GM12878 (cell line): Measurements from ENCODE around the gene KCNMB3. TPM values are rescaled to one million over a fixed set of nuclear protein-coding genes. Genes with fewer than 3 reads are reported as not detected.
"Not testable (repeated sequence)": the region's sequence is repeated elsewhere in the genome, so short reads cannot be mapped to it uniquely, and the experiment has no call there.

Source experiments
- ATAC-seq: fragments of 200-7000 bp; cut with Tn5 transposase; 3 replicates; pipeline ENCODE4 v1.9.1; 2020; ENCODE audit warnings: mild to moderate bottlenecking, moderate library complexity
- BruUV-seq: library from RNA; stranded (reverse); fragments of 400-500 nt; replicated peaks from 2 replicates; lab custom pipeline; 2021; lab: Mats Ljungman, UMichigan
- CTCF ChIA-PET: fragments of 300-600 bp; sonication (Branson Sonifier 250); formaldehyde crosslinking; extraction: SDS; loops from one replicate; lab custom pipeline; 2021; ENCODE audit warnings: inconsistent platforms; lab: Yijun Ruan, JAX
- POLR2A ChIA-PET: fragments of 350-600 bp; formaldehyde crosslinking; extraction: SDS; loops from one replicate; lab custom pipeline; 2021; ENCODE audit warnings: inconsistent platforms; lab: Charles Lee
- RAD21 ChIA-PET: fragments of 300-600 bp; sonication (Branson Sonifier 250); formaldehyde crosslinking; loops from one replicate; lab custom pipeline; 2023; ENCODE audit warnings: antibody characterized with exemption; ENCODE audit not compliant: unreplicated experiment; lab: Charles Lee
- SMC1A ChIA-PET: fragments of 300-600 bp; sonication (Branson Sonifier 250); formaldehyde crosslinking; loops from one replicate; lab custom pipeline; 2023; ENCODE audit not compliant: unreplicated experiment, uncharacterized antibody; lab: Charles Lee
- DNase-seq: peaks from one replicate; pipeline ENCODE4 v3.0.0-alpha.2; 2011; ENCODE audit warnings: low read depth, low spot score
- FAIRE-seq: peaks from 3 replicates; lab custom pipeline; 2011; peaks lifted over from hg19 to GRCh38; lab: Jason Lieb, UNC
- H2AFZ ChIP-seq: 2 replicates; pipeline ENCODE4 v1.6.0; 2011; ENCODE audit warnings: low read depth, low read length, control low read depth; ENCODE audit not compliant: control insufficient read depth
- H3K27ac ChIP-seq: 2 replicates; pipeline ENCODE4 v1.5.1; 2011; ENCODE audit warnings: control low read depth; ENCODE audit not compliant: control insufficient read depth, insufficient read depth
- H3K27me3 ChIP-seq, 2 experiments: replicated peaks in 1 of 2; 2 replicates each; pipeline versions ENCODE4 v1.6.0 to v1.6.1; 2011; ENCODE audit warnings: low read length in 1 of 2; ENCODE audit not compliant: control insufficient read depth in 2 of 2, insufficient read depth in 2 of 2
- H3K36me3 ChIP-seq, 2 experiments: 2 replicates each; pipeline ENCODE4 v1.5.1; 2011; ENCODE audit warnings: low read length in 1 of 2; ENCODE audit not compliant: control insufficient read depth in 2 of 2, insufficient read depth in 2 of 2
- H3K4me1 ChIP-seq: 2 replicates; pipeline ENCODE4 v1.6.1; 2011; ENCODE audit warnings: mild to moderate bottlenecking, low read length, moderate library complexity, mixed read lengths; ENCODE audit not compliant: control insufficient read depth, insufficient read depth
- H3K4me2 ChIP-seq: 2 replicates; pipeline ENCODE4 v1.6.0; 2011; ENCODE audit warnings: control low read depth; ENCODE audit not compliant: control insufficient read depth, insufficient read depth
- H3K4me3 ChIP-seq: fragments of 200-600 bp; sonication (generic); 2 replicates; pipeline ENCODE4 v1.5.1; 2016
- H3K79me2 ChIP-seq: 2 replicates; pipeline ENCODE4 v1.6.0; 2011; ENCODE audit warnings: low read length; ENCODE audit not compliant: control insufficient read depth, insufficient read depth
- H3K9ac ChIP-seq: 2 replicates; pipeline ENCODE4 v1.8.0; 2011; ENCODE audit warnings: low read length, control low read depth, mixed read lengths; ENCODE audit not compliant: control insufficient read depth, insufficient read depth
- H3K9me3 ChIP-seq: replicated peaks from 3 replicates; pipeline ENCODE4 v1.5.1; 2011; ENCODE audit warnings: mild to moderate bottlenecking, low read length; ENCODE audit not compliant: control insufficient read depth, insufficient read depth
- H4K20me1 ChIP-seq: 2 replicates; pipeline ENCODE4 v1.6.0; 2011; ENCODE audit not compliant: control insufficient read depth, insufficient read depth
- POLR2AphosphoS2 ChIP-seq: IDR thresholded peaks from 2 replicates; pipeline ENCODE4 v1.6.1; 2011; ENCODE audit warnings: low read depth, mild to moderate bottlenecking, low read length, improper control_type of control experiment, moderate library complexity
- WGBS: methylation state at CpG from one replicate; pipeline ENCODE4 v1.1.6; 2016; ENCODE audit warnings: low lambda C conversion rate; ENCODE audit not compliant: insufficient replicate concordance, insufficient coverage; ENCODE audit errors: missing lambda C conversion rate; 5-methylcytosine and 5-hydroxymethylcytosine counted together
- in situ Hi-C: fragments of 300-500 bp; cut with MboI; formaldehyde crosslinking; loops from 9 replicates; pipeline ENCODE4 v1.14.3; 2018; ENCODE audit warnings: mixed read lengths
- intact Hi-C: fragments of 100-400 bp; cut with micrococcal nuclease; formaldehyde crosslinking; loops from one replicate; pipeline ENCODE4 v1.14.2; 2022; ENCODE audit not compliant: unreplicated experiment
- polyA plus RNA-seq, 11 experiments: library from polyadenylated mRNA; depleted of rRNA in 4 of 11; unstranded in 6 of 11; stranded (reverse) in 5 of 11; fragments of >200 nt; fragmentation: Nextera tagmentation in 4 of 11; fragmentation: Illumina TruSeq in 1 of 11; extraction: Ambion mirVana in 4 of 11; extraction: Trizol in 1 of 11; gene quantifications; 1 replicate in 1 of 11; 2 replicates in 10 of 11; pipeline versions ENCODE4 v1.2.1 to v1.2.3, GENCODE V29; 2011 to 2016; ENCODE audit warnings: inconsistent platforms in 2 of 11, missing spikeins in 2 of 11, low read depth in 1 of 11
- total RNA-seq, 4 experiments: library from RNA; depleted of rRNA in 3 of 4; stranded (reverse); fragments of >200 nt in 3 of 4; fragmentation: Illumina TruSeq in 1 of 4; extraction: Trizol in 1 of 4; gene quantifications; 2 replicates each; pipeline versions ENCODE4 v1.2.1 to v1.2.3, GENCODE V29; 2013 to 2021
- TF ChIP-seq, protein P1 (sequence below): fragments of 150-350 bp; IDR thresholded peaks from 2 replicates; pipeline ENCODE4 v1.6.1; 2016; ENCODE audit warnings: low read depth, low read length

KCNMB3 gene
- total and polyA plus RNA-seq, 10 of the 15 experiments (the other 5 are each of a cell fraction or from before 2014, with no cell fraction given) = 0.20 to 4.6 (median 2.2) TPM

DNA sequence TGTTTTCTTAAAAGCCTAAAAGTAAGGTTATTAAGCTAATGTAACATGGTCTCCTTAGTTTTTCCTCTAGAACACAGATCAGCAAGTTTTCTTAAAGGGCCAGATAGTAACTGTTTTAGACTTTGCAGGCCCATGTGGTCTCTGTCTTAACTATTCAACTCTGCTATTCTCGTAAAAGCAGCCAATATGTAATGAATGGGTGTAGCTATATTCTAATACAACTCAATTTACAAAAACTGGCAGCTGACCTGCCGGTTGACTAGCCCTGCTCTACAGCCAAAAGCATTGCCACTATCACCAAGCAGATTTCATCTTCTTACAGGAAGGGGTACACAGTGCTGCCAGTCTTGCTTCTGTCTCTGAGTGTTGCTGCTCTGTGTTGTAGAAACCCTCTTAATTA, 27.4 kb downstream of the KCNMB3 start (continued):
- TF ChIP-seq, protein P1, sequence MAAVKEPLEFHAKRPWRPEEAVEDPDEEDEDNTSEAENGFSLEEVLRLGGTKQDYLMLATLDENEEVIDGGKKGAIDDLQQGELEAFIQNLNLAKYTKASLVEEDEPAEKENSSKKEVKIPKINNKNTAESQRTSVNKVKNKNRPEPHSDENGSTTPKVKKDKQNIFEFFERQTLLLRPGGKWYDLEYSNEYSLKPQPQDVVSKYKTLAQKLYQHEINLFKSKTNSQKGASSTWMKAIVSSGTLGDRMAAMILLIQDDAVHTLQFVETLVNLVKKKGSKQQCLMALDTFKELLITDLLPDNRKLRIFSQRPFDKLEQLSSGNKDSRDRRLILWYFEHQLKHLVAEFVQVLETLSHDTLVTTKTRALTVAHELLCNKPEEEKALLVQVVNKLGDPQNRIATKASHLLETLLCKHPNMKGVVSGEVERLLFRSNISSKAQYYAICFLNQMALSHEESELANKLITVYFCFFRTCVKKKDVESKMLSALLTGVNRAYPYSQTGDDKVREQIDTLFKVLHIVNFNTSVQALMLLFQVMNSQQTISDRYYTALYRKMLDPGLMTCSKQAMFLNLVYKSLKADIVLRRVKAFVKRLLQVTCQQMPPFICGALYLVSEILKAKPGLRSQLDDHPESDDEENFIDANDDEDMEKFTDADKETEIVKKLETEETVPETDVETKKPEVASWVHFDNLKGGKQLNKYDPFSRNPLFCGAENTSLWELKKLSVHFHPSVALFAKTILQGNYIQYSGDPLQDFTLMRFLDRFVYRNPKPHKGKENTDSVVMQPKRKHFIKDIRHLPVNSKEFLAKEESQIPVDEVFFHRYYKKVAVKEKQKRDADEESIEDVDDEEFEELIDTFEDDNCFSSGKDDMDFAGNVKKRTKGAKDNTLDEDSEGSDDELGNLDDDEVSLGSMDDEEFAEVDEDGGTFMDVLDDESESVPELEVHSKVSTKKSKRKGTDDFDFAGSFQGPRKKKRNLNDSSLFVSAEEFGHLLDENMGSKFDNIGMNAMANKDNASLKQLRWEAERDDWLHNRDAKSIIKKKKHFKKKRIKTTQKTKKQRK = no peak
- no peak for TF ChIP-seq POLR2AphosphoS2

DNA sequence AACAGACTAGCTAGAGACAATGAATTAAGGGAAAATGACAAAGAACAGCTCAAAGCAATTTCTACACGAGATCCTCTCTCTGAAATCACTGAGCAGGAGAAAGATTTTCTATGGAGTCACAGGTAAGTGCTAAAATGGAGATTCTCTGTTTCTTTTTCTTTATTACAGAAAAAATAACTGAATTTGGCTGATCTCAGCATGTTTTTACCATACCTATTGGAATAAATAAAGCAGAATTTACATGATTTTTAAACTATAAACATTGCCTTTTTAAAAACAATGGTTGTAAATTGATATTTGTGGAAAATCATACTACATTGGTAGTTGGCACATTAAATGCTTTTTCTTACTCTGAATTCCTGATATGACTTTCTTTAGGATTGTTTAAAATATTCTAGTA, 32.7 kb downstream of the KCNMB3 start:
- H3K27ac ChIP-seq, H3K79me2 ChIP-seq, BruUV-seq, intact Hi-C loops, H3K9me3 ChIP-seq, RAD21 ChIA-PET, H3K4me2 ChIP-seq, H3K27me3 ChIP-seq, H3K4me3 ChIP-seq, DNase-seq, ATAC-seq, H4K20me1 ChIP-seq, in situ Hi-C loops, FAIRE-seq, H3K4me1 ChIP-seq, H3K9ac ChIP-seq, H2AFZ ChIP-seq, CTCF ChIA-PET, H3K36me3 ChIP-seq: not testable (repeated sequence)
- POLR2A ChIA-PET = interaction anchor here (0.5 kb wide), 1 partner anchor 104 kb away, joined by 3 read pairs; no protein-coding TSS in a partner anchor
- SMC1A ChIA-PET = interaction anchor here (0.7 kb wide), 1 partner anchor 45 kb away, joined by 3 read pairs; no protein-coding TSS in a partner anchor
- WGBS = 100% methylated on average over 1 of the region's 1 CpG

DNA sequence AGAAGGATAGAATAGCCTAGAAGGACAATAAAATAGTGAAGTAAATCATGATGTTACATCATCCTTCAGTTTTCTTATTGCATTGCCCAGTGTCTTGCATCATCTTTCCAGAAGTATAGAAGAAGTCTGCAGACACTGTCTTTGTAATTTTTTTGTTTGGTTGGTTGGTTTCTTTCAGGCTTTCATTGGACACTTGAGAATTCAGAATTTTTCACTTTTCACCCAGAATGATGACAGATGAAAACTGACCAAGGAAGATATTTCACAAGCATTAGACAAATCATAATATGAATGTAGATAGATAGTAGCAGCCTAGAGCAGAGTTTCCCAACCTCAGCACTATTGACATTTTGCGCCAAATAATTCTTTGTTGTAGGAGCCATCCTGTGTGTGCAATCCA, 35.4 kb downstream of the KCNMB3 start:
- H2AFZ ChIP-seq, DNase-seq, H3K79me2 ChIP-seq, BruUV-seq, H3K36me3 ChIP-seq, CTCF ChIA-PET, H3K4me2 ChIP-seq, ATAC-seq, H3K27me3 ChIP-seq, H3K27ac ChIP-seq, in situ Hi-C loops, SMC1A ChIA-PET, POLR2A ChIA-PET, H3K9me3 ChIP-seq, H3K4me3 ChIP-seq, intact Hi-C loops, H3K4me1 ChIP-seq, FAIRE-seq, H4K20me1 ChIP-seq, H3K9ac ChIP-seq: not testable (repeated sequence)
- RAD21 ChIA-PET = interaction anchor here (1.4 kb wide), 1 partner anchor 169 kb away, joined by 3 read pairs; no protein-coding TSS in a partner anchor
- WGBS = no CpG with 5 or more reads among the region's 1 CpG
